NCI-H146 treated with DMSO at 0.1 percent for 48 hours (cell line): Measurements from ENCODE around the gene TOR4A.

Experiments
- DNase-seq: peaks from one replicate; lab custom pipeline; 2025; ENCODE audit not compliant: unreplicated experiment; lab: John Stamatoyannopoulos, UW

The TOR4A gene

DNA sequence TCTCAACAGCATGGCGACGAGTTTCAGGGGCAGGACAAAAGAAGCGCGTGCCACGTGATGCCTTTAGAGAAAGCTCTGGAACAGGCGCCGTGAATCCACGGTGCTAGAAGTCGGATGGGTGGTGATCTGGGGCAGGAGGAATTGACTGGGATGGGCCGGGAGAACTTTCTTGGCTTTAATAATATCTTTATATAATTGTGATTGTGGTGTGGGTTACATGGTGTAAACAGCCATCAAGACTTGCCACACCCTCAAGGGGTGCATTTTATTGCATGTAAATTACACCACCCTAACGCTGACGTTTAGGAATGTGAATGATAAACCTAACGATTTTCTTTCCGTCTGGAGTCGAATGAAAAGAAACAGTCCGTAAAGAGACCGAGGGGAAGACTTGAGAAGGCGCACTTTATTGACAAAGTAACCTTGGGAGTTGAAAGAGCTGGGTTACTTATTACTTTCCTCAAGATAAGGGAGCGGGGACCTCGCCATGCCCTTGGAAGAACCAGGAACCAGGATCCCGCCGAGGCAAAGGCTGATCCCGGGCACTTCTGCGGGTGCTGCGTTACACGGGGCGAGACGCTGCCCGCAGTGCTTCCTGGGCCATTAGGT, 16.1 kb downstream of the TOR4A start:
- DNase-seq: no peak

GRCh38 chr9:137294091-137294680, 16.7 kb downstream of the TOR4A start:
- DNase-seq: peak; percentile 47

- no peak for DNase-seq
Measured at GRCh38 chr9:137294681-137295237, 17.2 kb downstream of the TOR4A start.

DNA sequence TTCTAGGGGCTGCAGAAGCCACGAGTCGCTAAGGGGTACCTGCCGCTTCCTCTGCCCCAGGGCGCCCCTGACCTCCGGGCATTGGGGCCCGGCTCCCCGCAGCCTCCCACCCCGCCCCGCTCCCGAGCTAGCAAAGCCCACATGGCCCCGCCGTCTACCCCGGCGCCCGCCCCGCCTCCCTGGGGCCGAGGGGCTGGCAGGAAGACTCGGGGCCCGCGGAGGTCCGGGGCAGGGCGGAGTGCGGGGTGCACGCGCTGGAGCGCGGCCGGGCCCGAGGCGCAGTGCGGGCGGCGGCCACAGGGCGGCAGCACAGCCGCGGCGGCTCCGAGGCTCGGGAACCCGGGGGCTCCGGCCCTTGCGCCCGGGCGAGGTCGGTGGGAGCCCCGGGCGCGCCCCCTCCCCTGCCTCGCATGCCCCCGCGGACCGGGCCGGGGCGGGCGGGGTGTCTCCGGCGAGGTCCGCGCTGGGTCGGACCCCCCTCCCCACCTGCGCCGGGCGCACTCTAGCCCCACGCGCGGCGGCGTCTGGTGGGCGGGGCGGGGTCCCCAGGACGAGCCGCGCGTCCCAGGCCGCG, 17.8 kb downstream of the TOR4A start:
- no peak for DNase-seq

- no peak for DNase-seq
Measured at GRCh38 chr9:137295849-137296669, 18.5 kb downstream of the TOR4A start.

GRCh38 chr9:137296670-137297664, 19.4 kb downstream of the TOR4A start:
- DNase-seq: no peak

DNA sequence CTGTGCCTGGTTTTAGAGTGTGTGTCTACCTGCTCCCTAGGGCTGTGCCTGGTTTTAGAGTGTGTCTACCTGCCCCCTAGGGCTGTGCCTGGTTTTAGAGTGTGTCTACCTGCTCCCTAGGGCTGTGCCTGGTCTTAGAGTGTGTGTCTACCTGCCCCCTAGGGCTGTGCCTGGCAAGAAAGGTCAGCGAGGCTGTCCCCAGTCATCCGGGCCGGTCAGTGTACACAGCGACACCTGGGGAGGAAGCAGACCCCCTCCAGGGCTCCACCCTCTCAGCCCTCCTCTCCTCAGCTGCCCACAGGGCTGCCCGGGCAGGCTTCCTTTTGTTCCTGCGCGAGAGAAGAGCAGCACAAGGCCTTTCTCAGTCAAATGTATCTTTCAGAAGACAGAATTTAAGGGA, 20.4 kb downstream of the TOR4A start:
- DNase-seq: no peak

DNA sequence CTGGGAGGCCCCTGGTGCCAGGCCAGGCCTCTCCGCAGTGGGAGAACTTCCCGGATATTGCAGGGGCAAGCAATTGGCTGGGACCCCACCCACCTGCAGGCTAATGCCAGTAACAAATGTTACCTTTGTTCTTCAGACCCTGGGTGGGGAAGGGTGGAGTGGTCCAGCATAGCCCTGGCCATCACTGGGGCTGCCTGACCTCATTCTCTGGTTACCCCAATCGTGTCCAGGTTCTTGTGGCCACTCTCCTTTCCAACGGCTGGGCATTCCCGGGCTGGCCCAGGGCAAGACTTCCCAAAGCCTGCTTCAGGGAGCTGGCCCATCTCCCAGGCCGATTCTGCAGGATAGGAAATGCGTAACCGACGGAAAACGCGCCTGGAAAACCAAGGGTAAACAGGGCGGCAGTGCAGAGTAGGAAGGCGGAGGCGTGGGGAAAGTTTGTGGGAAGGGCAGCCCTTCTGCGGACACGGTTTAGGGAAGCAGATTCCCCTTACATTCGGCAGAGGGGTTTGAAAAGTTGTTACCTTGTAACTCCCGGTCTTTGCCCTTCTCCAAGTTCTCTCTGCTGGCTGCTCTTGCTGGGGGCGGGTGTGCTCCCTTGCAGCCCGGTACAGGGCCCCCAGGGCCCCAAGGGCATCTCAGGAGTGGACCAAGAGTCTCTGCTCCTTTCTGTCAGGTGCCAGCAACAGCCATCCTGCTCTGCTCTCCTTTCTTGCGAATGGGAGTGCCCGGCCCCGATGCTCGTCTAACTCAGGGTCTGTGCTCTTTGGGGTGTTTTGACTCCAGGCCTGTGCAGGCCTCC, 21.1 kb downstream of the TOR4A start:
- DNase-seq: no peak

DNA sequence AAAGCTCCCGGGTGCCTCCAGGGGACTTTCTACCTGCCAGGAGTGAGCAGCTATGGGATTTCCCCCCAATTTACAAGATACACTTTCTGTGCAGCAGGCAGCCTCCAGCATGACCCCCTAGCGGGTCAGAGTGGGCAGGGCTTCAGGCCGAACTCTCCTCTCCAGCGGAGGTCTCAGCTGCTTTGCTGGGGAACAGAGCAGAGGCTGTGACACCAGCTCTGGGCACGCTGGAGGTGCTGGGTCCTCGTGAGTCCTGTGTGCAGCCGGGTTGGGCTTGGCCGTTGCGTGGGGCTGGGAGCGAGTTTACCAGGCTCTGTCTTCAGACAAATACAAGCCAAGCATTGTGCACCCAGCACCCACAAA, 21.7 kb downstream of the TOR4A start:
- DNase-seq: no peak

DNA sequence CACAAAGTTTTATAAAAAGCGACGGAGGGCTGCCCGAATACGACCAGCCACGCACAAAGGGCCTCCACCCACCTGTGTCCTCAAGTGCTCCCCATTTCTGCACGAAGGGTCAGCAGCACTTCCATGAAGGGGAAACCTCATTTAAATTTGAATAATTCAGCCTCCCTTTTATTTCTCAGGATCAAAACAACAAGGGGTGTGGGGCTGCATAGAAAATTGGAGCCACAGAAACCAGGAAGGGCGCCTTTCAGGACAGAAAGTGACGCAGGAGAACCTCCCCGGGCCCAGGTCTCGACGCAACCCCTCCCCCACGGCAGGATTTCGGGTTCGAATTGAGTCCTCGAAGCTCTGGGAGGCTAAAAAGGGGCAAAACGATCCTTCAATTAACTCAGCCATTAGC, 22.4 kb downstream of the TOR4A start:
- DNase-seq: no peak

- DNase-seq: peak; percentile 13
Measured at GRCh38 chr9:137300567-137301080, 23.1 kb downstream of the TOR4A start.

GRCh38 chr9:137301081-137301947, 23.8 kb downstream of the TOR4A start:
- DNase-seq: no peak

GRCh38 chr9:137302118-137302448, 24.6 kb downstream of the TOR4A start, which contains the start of gene NRARP:
NRARP (minus strand) TSS chr9:137302271; CDS start chr9:137301928, 343 bp downstream.
- DNase-seq: peak; percentile 72

GRCh38 chr9:137302449-137303150, 25.1 kb downstream of the TOR4A start:
- DNase-seq: no peak

DNA sequence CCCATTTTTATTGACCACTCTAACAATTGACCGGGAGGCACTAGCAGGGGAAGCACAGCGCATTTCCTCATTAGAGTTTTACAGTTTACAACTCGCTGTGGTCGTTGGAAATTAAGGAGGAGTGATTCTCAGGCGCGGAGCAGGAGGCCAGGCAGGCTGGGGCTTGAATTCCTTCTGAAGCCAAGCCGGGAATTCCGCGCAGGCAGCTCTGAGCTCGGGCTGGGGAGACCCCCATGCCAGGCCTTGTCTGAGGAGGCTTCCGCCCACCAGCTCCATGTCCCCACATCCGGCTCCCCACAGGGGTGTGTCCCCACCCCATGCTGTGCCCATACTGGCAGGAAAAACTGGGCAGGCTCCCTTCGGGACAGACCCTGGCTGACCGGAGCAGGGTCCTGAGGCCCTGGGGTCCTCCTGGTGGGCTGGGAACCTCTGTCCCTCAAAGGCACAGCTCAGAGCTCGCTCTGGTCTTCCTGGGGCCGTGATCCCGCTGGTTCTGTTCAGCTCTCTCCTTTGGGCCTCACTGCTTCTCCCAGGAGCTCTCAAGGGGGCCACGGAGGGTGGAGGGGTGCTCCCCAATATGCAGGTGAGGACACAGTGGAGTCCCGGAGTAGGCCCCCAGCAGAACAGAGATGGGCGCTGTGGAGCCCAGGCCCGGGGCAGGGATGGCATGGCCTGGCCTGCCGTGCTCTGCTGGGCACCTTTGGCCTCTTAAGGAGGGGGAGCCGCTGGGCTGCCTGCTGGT, 25.8 kb downstream of the TOR4A start:
- no peak for DNase-seq

DNA sequence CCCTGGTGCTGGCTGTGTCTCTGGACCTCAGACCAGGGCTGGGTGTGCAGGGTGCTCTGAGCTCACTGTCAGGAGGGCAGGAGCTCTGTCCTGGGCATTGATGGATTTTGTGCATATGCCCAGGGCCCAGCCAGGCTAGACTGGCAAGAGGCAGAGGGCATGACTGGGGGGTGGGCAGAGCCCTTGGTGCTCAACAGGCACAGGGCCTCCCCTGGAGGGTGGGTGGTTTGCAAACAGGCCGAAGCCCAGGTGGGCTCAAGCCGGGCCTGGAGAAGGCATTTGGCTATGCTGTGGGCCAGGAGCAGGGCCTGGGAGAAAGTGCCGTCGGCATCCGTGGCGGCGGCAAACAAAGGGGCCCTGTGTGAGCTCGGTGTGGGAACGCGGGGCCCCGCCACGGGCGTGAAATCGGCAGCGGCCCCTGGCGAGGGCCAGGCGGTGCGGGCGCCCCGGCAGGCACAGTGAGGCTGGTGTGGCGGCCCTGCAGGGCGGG, 26.4 kb downstream of the TOR4A start:
- no peak for DNase-seq
